K562 (cell line): ENCODE results near the gene VAMP8. TPM values are rescaled to one million over a fixed set of nuclear protein-coding genes. Genes with fewer than 3 reads are reported as not detected.

Experiments used
- CGGBP1 ChIP-seq: fragments of 250-450 bp; sonication (Bioruptor Pico); IDR thresholded peaks from 2 replicates; pipeline ENCODE4 v1.9.0; 2021; ENCODE audit warnings: mild to moderate bottlenecking
- DMBX1 ChIP-seq: fragments of 250-450 bp; sonication (Bioruptor Pico); IDR thresholded peaks from 2 replicates; pipeline ENCODE4 v1.8.0; 2022; ENCODE audit warnings: inconsistent platforms, mild to moderate bottlenecking, moderate library complexity, borderline replicate concordance
- ELK3 ChIP-seq: fragments of 450-650 bp; formaldehyde crosslinking; IDR thresholded peaks from 2 replicates; pipeline ENCODE4 v1.4.0; 2020; ENCODE audit warnings: mild to moderate bottlenecking
- EP400 ChIP-seq: fragments of 450-650 bp; IDR thresholded peaks from 2 replicates; pipeline ENCODE4 v1.6.1; 2017; ENCODE audit warnings: antibody characterized with exemption, mild to moderate bottlenecking, moderate library complexity
- FOXJ2 ChIP-seq: fragments of 200-800 bp; sonication (Bioruptor generic); IDR thresholded peaks from 2 replicates; pipeline ENCODE4 v1.6.1; 2016; ENCODE audit warnings: missing genetic modification characterization, missing compliant biosample characterization
- GABPB2 ChIP-seq: fragments of 250-450 bp; sonication (Bioruptor Pico); conservative IDR thresholded peaks from 2 replicates; pipeline ENCODE4 v1.5.1; 2021; ENCODE audit warnings: mild to moderate bottlenecking
- KDM1A ChIP-seq, 2 experiments: fragments of 450-650 bp; IDR thresholded peaks; 2 replicates each; pipeline ENCODE4 v1.6.1; 2016; ENCODE audit warnings: mild to moderate bottlenecking in 2 of 2
- LEF1 ChIP-seq: fragments of 450-650 bp; IDR thresholded peaks from 2 replicates; pipeline ENCODE4 v1.6.1; 2016; ENCODE audit warnings: mild to moderate bottlenecking
- MECOM ChIP-seq: fragments of 250-450 bp; sonication (Bioruptor Pico); IDR thresholded peaks from 2 replicates; pipeline ENCODE4 v1.8.0; 2022; ENCODE audit warnings: inconsistent platforms
- MYNN ChIP-seq, 2 experiments: sonication (generic); formaldehyde crosslinking in 1 of 2; IDR thresholded peaks; 2 replicates each; pipeline versions ENCODE4 v1.5.0 to v1.6.1; 2016 to 2020; ENCODE audit warnings: antibody characterized with exemption in 1 of 2, missing genetic modification reagents in 1 of 2
- NEUROD1 ChIP-seq: fragments of 150-350 bp; IDR thresholded peaks from 2 replicates; pipeline ENCODE4 v1.6.1; 2014; ENCODE audit warnings: borderline replicate concordance, low read length, low read depth; ENCODE audit not compliant: partially characterized antibody
- NFYB ChIP-seq: IDR thresholded peaks from 2 replicates; pipeline ENCODE4 v1.6.1; 2011; ENCODE audit warnings: mild to moderate bottlenecking, moderate library complexity; ENCODE audit not compliant: insufficient read length; ENCODE audit errors: extremely low read depth
- PTBP1 ChIP-seq: fragments of 200-400 bp; formaldehyde crosslinking; IDR thresholded peaks from 2 replicates; pipeline ENCODE4 v1.6.1; 2017; ENCODE audit warnings: low read depth, low read length
- TAF1 ChIP-seq: IDR thresholded peaks from 2 replicates; pipeline ENCODE4 v1.6.1; 2011; ENCODE audit warnings: mild to moderate bottlenecking, low read length, moderate library complexity; ENCODE audit not compliant: insufficient read depth, control insufficient read depth, severe bottlenecking; ENCODE audit errors: extremely low read depth
- TAF7 ChIP-seq: fragments of 450-650 bp; IDR thresholded peaks from 2 replicates; pipeline ENCODE4 v1.6.1; 2016; ENCODE audit warnings: missing genetic modification characterization, missing compliant biosample characterization
- TAF9B ChIP-seq: fragments of 450-650 bp; IDR thresholded peaks from 2 replicates; pipeline ENCODE4 v1.6.1; 2018; ENCODE audit warnings: mild to moderate bottlenecking; ENCODE audit not compliant: partially characterized antibody
- TCF7 ChIP-seq: sonication (generic); IDR thresholded peaks from 2 replicates; pipeline ENCODE4 v1.6.1; 2016; ENCODE audit warnings: antibody characterized with exemption, borderline replicate concordance
- THRA ChIP-seq: fragments of 450-650 bp; IDR thresholded peaks from 2 replicates; pipeline ENCODE4 v1.6.1; 2017; ENCODE audit warnings: mild to moderate bottlenecking, moderate library complexity
- YBX1 ChIP-seq: fragments of 450-650 bp; IDR thresholded peaks from 2 replicates; pipeline ENCODE4 v1.7.1; 2016; ENCODE audit warnings: mild to moderate bottlenecking
- ZBTB2 ChIP-seq: fragments of 450-650 bp; IDR thresholded peaks from 2 replicates; pipeline ENCODE4 v1.6.1; 2016; ENCODE audit warnings: antibody characterized with exemption
- ZC3H4 ChIP-seq: sonication (generic); formaldehyde crosslinking; IDR thresholded peaks from 2 replicates; pipeline ENCODE4 v1.9.0; 2021; ENCODE audit warnings: missing genetic modification reagents, borderline replicate concordance
- ZNF143 ChIP-seq: sonication (generic); formaldehyde crosslinking; IDR thresholded peaks from 2 replicates; pipeline ENCODE4 v1.9.0; 2022; ENCODE audit warnings: mild to moderate bottlenecking, missing genetic modification reagents
- ZNF165 ChIP-seq: fragments of 250-450 bp; sonication (Bioruptor Pico); IDR thresholded peaks from 2 replicates; pipeline ENCODE4 v1.4.0; 2020; ENCODE audit warnings: borderline replicate concordance
- ZNF696 ChIP-seq: fragments of 250-450 bp; sonication (Bioruptor Pico); conservative IDR thresholded peaks from 2 replicates; pipeline ENCODE4 v1.4.0; 2020; ENCODE audit warnings: mild to moderate bottlenecking, moderate library complexity
- polyA plus RNA-seq, 8 experiments: library from polyadenylated mRNA; depleted of rRNA in 4 of 8; stranded (reverse) in 5 of 8; unstranded in 3 of 8; fragments of >200 nt; fragmentation: Nextera tagmentation in 2 of 8; fragmentation: Illumina TruSeq in 1 of 8; extraction: Ambion mirVana in 2 of 8; extraction: Trizol in 1 of 8; gene quantifications; 2 replicates each; pipeline versions ENCODE4 v1.2.1 to v1.2.3, GENCODE V29; 2011 to 2014; ENCODE audit warnings: inconsistent platforms in 1 of 8, missing spikeins in 1 of 8
- total RNA-seq, 7 experiments: library from RNA; depleted of rRNA in 6 of 7; stranded (reverse); fragments of >200 nt in 6 of 7; fragmentation: Illumina TruSeq in 2 of 7; extraction: Trizol in 2 of 7; gene quantifications; 2 replicates each; pipeline versions ENCODE4 v1.2.1 to v1.2.3, GENCODE V29; 2011 to 2021; ENCODE audit warnings: low replicate concordance in 1 of 7

VAMP8 gene
- total and polyA plus RNA-seq, 9 of the 15 experiments (the other 6 are each of a cell fraction or from before 2014, with no cell fraction given) = 107 to 571 (median 248) TPM

- no peak for TF ChIP-seq ZC3H4
- TF ChIP-seq MYNN (IDR thresholded peaks at IDR 0.05) = no peak
- TF ChIP-seq MYNN (CRISPR knock-in tag; IDR thresholded peaks at IDR 0.05) = no peak
- TF ChIP-seq ZBTB2 = no peak
- TF ChIP-seq NEUROD1 = no peak
- TF ChIP-seq ZNF696 (CRISPR knock-in tag) = no peak
- TF ChIP-seq CGGBP1 (CRISPR knock-in tag) = no peak
- no peak for TF ChIP-seq DMBX1 (CRISPR knock-in tag)
- TF ChIP-seq EP400 = no peak
- TF ChIP-seq YBX1 = no peak
- TF ChIP-seq ELK3 (CRISPR knock-in tag) = no peak
- TF ChIP-seq LEF1 = no peak
- no peak for TF ChIP-seq TAF9B
- no peak for TF ChIP-seq ZNF165
- no peak for TF ChIP-seq KDM1A (IDR thresholded peaks at IDR 0.05)
- no peak for TF ChIP-seq ZNF143
- no peak for TF ChIP-seq FOXJ2 (tag)
- no peak for TF ChIP-seq MECOM
- TF ChIP-seq THRA = no peak
- TF ChIP-seq TAF1 = peak; percentile 78
- no peak for TF ChIP-seq GABPB2 (CRISPR knock-in tag)
- no peak for TF ChIP-seq NFYB
- peak; percentile 53 for TF ChIP-seq TAF7 (tag)
- no peak for TF ChIP-seq TCF7
- TF ChIP-seq PTBP1 = no peak
Measured at GRCh38 chr2:85577386-85578242, at the start of gene VAMP8 (continued).
